HUES6 (cell line): ENCODE results near the gene ENTPD7.

Source experiments
- H3K27ac ChIP-seq: 2 replicates; pipeline ENCODE4 v1.7.0; 2013; ENCODE audit warnings: low read depth, mild to moderate bottlenecking, low read length, inconsistent platforms
- H3K27me3 ChIP-seq: 2 replicates; pipeline ENCODE4 v1.6.1; 2013; ENCODE audit warnings: low read length; ENCODE audit not compliant: control insufficient read depth, insufficient read depth
- H3K36me3 ChIP-seq: 2 replicates; pipeline ENCODE4 v1.6.1; 2013; ENCODE audit warnings: low read length; ENCODE audit not compliant: control insufficient read depth, insufficient read depth
- H3K4me1 ChIP-seq: 2 replicates; pipeline ENCODE4 v1.6.1; 2013; ENCODE audit warnings: low read length; ENCODE audit not compliant: control insufficient read depth, insufficient read depth
- H3K4me3 ChIP-seq: 2 replicates; pipeline ENCODE4 v1.5.1; 2013; ENCODE audit warnings: low read depth, low read length
- H3K9ac ChIP-seq: one replicate; pipeline ENCODE4 v1.6.1; 2013; ENCODE audit warnings: mild to moderate bottlenecking, low read length
- H3K9me3 ChIP-seq: 2 replicates; pipeline ENCODE4 v1.6.1; 2013; ENCODE audit warnings: low read depth, low read length; ENCODE audit not compliant: control insufficient read depth, insufficient read depth

Gene ENTPD7

DNA sequence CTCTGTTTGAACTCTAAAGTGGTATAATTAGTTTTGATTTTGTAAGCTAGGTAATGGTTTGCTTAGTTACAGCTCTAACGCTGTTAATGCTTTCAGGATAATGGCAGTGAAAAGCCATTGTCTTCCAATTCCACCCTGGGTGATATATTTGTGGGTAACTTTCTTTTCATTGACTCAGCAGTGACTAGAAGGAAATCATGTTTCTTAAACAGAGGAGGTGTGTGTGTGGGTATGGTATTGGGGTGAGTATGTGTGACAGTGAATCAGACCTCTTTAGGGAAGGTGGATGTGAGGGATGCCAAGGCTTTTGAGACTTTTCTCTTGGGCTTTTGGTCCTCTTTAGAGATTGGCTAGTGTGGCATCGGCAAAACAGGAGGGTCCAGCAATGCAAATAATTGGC, 13.6 kb downstream of the ENTPD7 start:
- Histone ChIP-seq H3K9ac (no peak overlapping the region), H3K36me3 (peaks cover 5% of the 10 kb centered on the region; the same call in 1 of the 2 replicates), H3K9me3 (no peaks in the 10 kb centered on the region), H3K4me1 (no peaks in the 10 kb centered on the region), H3K27me3 (no peaks in the 10 kb centered on the region), H3K27ac (no peak overlapping the region), H3K4me3 (no peak overlapping the region)

DNA sequence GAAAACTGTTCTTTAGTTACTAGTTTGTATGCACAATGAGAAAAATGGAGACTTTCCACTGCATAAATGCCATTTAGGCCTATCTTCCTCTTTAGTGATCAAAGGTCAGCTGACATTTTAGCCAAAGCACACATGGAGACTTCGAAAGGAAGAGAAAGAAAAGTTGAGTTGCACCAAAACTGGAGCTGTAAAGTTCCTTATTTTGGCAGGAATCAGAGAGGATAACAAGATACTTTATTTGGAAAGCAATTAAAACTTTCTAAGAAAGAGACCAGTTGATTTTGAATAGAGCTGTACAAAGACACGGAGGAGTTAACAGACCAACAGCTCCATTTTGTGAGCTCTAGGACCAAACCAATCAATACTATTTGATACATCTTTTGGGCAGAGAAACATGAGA, 14.2 kb downstream of the ENTPD7 start:
- Histone ChIP-seq H3K9me3 (no peaks in the 10 kb centered on the region), H3K36me3 (peaks cover 5% of the 10 kb centered on the region; the same call in 1 of the 2 replicates), H3K9ac (no peak overlapping the region), H3K27me3 (no peaks in the 10 kb centered on the region), H3K4me1 (no peaks in the 10 kb centered on the region), H3K27ac (no peak overlapping the region), H3K4me3 (no peak overlapping the region)

DNA sequence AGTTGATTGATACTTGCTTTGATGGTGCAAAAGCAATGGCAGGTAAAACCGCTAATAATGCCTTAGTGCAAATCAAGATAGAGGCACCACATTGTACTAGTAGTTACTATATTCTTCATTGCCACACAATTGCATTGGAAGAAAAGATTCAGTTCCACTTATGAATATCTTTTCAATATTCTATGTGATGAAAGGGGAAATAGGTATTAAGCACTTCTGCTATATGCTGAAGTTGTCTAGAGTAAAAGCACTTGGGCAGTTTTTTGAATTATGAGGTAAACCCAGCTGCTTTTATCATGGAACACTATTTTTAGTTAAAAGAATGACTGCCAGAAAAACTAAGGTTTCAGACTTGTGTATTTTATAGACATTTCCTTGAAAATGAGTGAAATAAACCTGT, 15.5 kb downstream of the ENTPD7 start:
- H3K9ac ChIP-seq: no peak overlapping the region

DNA sequence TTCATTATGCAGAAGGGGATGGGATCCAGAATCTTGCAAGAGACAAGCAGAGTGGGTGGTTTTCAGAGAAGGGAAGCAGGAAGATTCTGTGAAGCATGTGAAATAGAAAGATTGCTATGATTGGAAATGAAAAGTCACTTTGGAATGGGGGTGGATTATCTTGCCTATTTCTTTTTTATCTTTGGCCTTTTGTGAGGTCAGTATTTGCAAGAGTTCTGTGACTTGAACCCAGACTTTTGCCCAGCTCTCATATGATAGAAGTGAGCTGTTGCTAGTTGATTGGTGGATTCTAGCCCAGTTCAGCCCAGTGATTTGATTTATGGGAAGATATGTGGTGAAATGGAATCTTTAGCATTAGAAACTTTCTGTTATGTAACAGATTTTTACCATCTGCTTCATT, 17.1 kb downstream of the ENTPD7 start:
- no peak overlapping the region for H3K4me3 ChIP-seq
- H3K36me3 ChIP-seq: peaks cover 19% of the 10 kb centered on the region
- no peaks in the 10 kb centered on the region for H3K27me3 ChIP-seq
- no peaks in the 10 kb centered on the region for H3K4me1 ChIP-seq
- H3K9me3 ChIP-seq: no peaks in the 10 kb centered on the region
- H3K9ac ChIP-seq: no peak overlapping the region
- no peak overlapping the region for H3K27ac ChIP-seq

More for the DNA sequence above, 15.5 kb downstream of the ENTPD7 start:
- H3K9me3 ChIP-seq: no peaks in the 10 kb centered on the region
- no peaks in the 10 kb centered on the region for H3K27me3 ChIP-seq
- peaks cover 12% of the 10 kb centered on the region for H3K36me3 ChIP-seq
- H3K27ac ChIP-seq: no peak overlapping the region
- no peak overlapping the region for H3K4me3 ChIP-seq
- H3K4me1 ChIP-seq: no peaks in the 10 kb centered on the region

DNA sequence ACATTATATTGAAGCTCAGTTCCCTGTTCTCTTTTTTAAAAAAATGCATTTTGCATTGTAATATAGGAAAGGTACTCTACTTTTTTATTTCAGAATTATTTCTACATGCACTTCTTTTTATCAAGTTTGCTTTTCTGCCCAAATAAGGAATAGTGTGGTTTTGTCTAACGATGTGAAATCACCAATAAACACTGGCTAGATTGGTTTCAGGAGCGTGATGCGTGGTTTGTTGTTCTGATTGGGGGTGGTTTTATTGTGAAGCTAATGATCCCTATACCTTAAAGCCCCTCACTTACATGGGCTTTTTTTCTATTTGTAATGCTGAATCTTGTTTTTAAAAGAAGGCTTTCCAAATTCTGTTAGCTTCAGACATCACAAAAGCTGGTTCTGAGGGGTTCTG, 17.6 kb downstream of the ENTPD7 start:
- H3K9me3 ChIP-seq: no peaks in the 10 kb centered on the region
- no peak overlapping the region for H3K9ac ChIP-seq
- no peaks in the 10 kb centered on the region for H3K27me3 ChIP-seq
- no peak overlapping the region for H3K4me3 ChIP-seq
- H3K27ac ChIP-seq: no peak overlapping the region
- H3K36me3 ChIP-seq: peaks cover 19% of the 10 kb centered on the region
- H3K4me1 ChIP-seq: no peaks in the 10 kb centered on the region

DNA sequence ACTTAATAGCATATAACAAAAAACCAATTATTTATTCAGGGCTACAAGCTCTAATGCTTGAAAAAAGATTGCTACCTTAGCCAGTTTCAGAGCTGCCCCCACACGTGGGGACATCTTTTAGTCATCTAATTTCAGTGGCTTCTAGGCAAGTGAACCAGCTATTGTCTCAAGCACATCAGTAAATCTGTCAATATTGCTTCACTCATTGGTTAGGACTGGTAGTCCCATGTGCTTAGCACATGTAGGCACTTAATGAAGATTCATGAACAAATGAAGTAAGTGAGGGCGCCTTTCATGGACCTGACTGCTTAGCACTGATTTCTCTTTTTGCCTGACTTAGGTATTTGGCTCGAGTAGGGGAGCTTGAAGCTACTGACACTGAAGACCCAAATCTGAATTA, 19.6 kb downstream of the ENTPD7 start:
- Histone ChIP-seq H3K4me1 (no peaks in the 10 kb centered on the region), H3K36me3 (peaks cover 19% of the 10 kb centered on the region), H3K9me3 (no peaks in the 10 kb centered on the region), H3K4me3 (no peak overlapping the region), H3K27me3 (no peaks in the 10 kb centered on the region), H3K27ac (no peak overlapping the region), H3K9ac (no peak overlapping the region)

DNA sequence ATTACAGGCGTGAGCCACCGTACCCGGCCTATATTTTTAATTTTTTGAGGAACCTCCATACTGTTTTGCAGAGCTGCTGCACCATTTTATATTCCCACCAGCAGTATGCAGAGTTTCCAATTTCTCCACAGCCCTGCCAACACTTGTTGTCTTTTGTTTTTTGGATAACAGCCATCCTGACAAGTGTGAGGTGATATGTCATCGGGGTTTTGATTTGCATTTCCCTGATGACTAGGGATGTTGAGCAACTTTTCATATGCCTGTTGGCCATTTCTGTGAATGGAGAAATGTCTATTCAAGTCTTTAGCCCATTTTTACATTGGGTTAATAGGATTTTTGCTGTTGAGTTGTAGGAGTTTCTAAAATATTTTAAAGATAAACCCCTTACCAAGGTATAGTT, 22.2 kb downstream of the ENTPD7 start:
- no peaks in the 10 kb centered on the region for H3K4me1 ChIP-seq
- no peaks in the 10 kb centered on the region for H3K27me3 ChIP-seq
- H3K9ac ChIP-seq: no peak overlapping the region
- H3K36me3 ChIP-seq: peaks cover 26% of the 10 kb centered on the region
- H3K9me3 ChIP-seq: no peaks in the 10 kb centered on the region
- no peak overlapping the region for H3K27ac ChIP-seq
- no peak overlapping the region for H3K4me3 ChIP-seq

DNA sequence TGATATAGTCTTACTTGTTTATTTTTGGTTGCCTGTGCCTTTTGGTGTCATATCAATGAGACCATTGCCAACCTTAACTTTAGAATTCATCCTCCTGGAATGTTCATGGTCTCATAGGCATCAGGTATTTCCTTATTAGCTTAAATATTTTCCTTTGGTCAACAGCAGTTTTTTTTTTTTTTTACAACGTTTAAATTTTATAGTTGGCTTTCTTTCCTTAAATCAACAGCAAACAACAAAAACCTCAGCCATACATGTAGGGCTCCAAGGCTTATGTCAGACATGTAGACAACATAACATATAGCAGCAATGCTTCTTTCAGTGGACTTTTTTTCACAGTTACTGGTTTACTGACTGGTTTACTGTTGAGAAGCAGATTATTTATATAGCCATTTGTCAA, 22.7 kb downstream of the ENTPD7 start:
- no peak overlapping the region for H3K4me3 ChIP-seq
- peaks cover 26% of the 10 kb centered on the region for H3K36me3 ChIP-seq
- no peaks in the 10 kb centered on the region for H3K27me3 ChIP-seq
- no peaks in the 10 kb centered on the region for H3K9me3 ChIP-seq
- H3K4me1 ChIP-seq: no peaks in the 10 kb centered on the region
- H3K27ac ChIP-seq: no peak overlapping the region
- H3K9ac ChIP-seq: no peak overlapping the region

DNA sequence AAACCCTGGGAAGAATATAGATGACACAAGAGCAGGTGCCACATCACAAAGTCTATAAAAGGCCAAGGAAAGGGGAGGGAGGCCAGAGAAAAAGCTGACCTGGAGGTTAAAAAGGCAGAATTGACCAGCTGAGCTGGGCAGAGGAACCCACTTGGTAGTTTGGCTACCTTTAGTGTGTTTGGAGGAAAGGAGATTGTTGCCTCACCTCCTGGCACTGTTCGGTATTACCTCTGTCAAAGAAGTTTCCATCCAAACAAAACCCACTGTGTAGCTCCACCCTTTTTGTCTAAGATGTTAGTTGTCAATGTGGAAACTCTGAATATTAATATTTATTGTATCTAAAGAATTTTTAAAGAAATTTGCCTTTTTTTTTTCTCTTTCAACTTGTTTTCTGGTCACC, 23.4 kb downstream of the ENTPD7 start:
- no peaks in the 10 kb centered on the region for H3K27me3 ChIP-seq
- no peaks in the 10 kb centered on the region for H3K4me1 ChIP-seq
- no peaks in the 10 kb centered on the region for H3K9me3 ChIP-seq
- H3K9ac ChIP-seq: no peak overlapping the region
- H3K36me3 ChIP-seq: peaks cover 26% of the 10 kb centered on the region
- H3K4me3 ChIP-seq: no peak overlapping the region
- H3K27ac ChIP-seq: no peak overlapping the region

DNA sequence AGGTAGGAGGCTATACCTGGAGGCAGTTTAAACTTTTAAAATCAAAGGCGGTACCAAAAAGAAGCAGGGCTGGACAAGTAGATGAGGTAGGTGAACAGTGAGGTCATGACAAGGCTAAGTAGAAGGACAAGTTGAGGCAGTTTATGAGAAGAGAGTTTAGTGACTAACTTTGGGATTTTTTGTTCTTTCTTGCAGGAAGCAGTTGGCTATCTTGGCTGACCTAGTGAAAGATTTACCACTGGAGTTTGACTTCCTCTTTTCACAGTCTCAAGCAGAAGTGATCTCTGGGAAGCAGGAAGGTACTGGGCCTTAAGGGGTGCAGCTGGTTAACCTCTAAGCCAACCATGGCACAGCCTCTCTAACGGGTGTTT, 26.3 kb downstream of the ENTPD7 start:
- no peak overlapping the region for H3K4me3 ChIP-seq
- H3K27ac ChIP-seq: no peak overlapping the region
- H3K27me3 ChIP-seq: no peaks in the 10 kb centered on the region
- no peaks in the 10 kb centered on the region for H3K4me1 ChIP-seq
- H3K9me3 ChIP-seq: no peaks in the 10 kb centered on the region
- no peak overlapping the region for H3K9ac ChIP-seq
- H3K36me3 ChIP-seq: peaks cover 12% of the 10 kb centered on the region

DNA sequence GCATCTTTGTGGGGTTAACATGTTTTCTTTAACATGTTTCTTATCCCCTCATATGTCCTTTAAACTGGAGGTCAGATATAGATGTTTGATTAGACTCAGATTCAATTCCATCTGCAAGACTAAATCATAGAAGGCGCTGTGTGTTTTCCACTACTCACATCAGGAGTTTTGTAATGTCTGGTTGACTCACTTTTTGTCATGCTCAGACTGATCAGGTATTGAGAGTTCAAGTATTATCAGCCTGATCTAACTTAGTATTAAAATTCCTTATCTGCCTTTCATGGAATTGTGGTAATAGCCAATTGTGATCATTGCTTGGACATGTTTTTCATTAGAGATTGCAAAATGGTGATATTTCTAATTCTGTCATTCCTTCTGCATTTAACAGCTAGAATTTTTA, 30.2 kb downstream of the ENTPD7 start:
- H3K9me3 ChIP-seq: no peaks in the 10 kb centered on the region
- H3K36me3 ChIP-seq: peaks cover 28% of the 10 kb centered on the region
- no peak overlapping the region for H3K27ac ChIP-seq
- H3K9ac ChIP-seq: no peak overlapping the region
- no peaks in the 10 kb centered on the region for H3K27me3 ChIP-seq
- no peaks in the 10 kb centered on the region for H3K4me1 ChIP-seq
- no peak overlapping the region for H3K4me3 ChIP-seq

DNA sequence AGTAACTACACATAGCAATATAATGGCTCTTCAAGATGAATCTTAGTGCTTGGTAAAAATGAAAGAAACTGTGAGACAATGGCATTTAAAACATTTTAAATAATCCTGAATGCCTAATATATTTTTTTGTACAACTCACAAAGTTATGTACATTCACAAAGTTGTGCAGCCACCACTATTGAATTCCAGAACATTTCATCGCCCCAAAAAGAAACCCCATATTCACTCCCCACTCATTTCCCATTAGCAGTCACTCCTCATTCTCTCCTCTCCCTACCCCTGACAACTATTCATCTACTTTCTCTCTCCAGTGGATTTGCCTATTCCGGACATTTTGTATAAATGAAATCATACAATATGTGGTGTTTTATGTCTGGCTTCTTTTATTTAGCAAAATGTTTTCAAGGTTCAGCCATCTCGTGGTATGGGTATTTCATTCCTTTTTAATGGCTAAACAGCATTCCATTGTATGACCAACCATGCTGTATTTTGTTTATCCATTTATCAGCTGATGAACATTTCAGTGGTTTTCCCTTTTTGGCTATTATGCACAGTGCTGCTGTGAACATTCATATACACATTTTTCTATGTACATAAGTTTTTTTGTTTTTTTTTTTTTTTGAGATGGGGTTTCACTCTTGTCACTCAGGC, 34.7 kb downstream of the ENTPD7 start:
- H3K36me3 ChIP-seq: peaks cover 53% of the 10 kb centered on the region
- no peak overlapping the region for H3K27ac ChIP-seq
- H3K27me3 ChIP-seq: no peaks in the 10 kb centered on the region
- H3K9ac ChIP-seq: no peak overlapping the region
- H3K4me1 ChIP-seq: no peaks in the 10 kb centered on the region
- H3K9me3 ChIP-seq: no peaks in the 10 kb centered on the region
- no peak overlapping the region for H3K4me3 ChIP-seq
